DMS114 treated with DMSO at 0.1 percent for 48 hours (cell line): ENCODE measurements around the gene CCDC33.

Experiments
- DNase-seq: peaks from one replicate; lab custom pipeline; 2025; ENCODE audit not compliant: unreplicated experiment; lab: John Stamatoyannopoulos, UW

CCDC33 gene

GRCh38 chr15:74281147-74282133 is 45.3 kb downstream of the CCDC33 start:
- DNase-seq, result no peak

- DNase-seq, result no peak
Observed at GRCh38 chr15:74283368-74283767, 47.2 kb downstream of the CCDC33 start.

- no peak for DNase-seq
Observed at GRCh38 chr15:74289671-74290070, 53.5 kb downstream of the CCDC33 start.

- no peak for DNase-seq
Observed at GRCh38 chr15:74290645-74291044, 54.5 kb downstream of the CCDC33 start.

GRCh38 chr15:74291101-74292071 is 55.3 kb downstream of the CCDC33 start:
- DNase-seq, result no peak

- DNase-seq, result no peak
Observed at GRCh38 chr15:74293021-74293810, 57.1 kb downstream of the CCDC33 start.

GRCh38 chr15:74294010-74294409 is 57.9 kb downstream of the CCDC33 start:
- DNase-seq, result no peak

GRCh38 chr15:74295800-74296199 is 59.7 kb downstream of the CCDC33 start:
- DNase-seq, result no peak

- no peak for DNase-seq
Observed at GRCh38 chr15:74297887-74298286, 61.8 kb downstream of the CCDC33 start.

- DNase-seq, result no peak
Observed at GRCh38 chr15:74300057-74300795, 64.1 kb downstream of the CCDC33 start.

- no peak for DNase-seq
Observed at GRCh38 chr15:74301583-74302361, 65.6 kb downstream of the CCDC33 start.

GRCh38 chr15:74302821-74303359 is 66.8 kb downstream of the CCDC33 start:
- peak; percentile 46 for DNase-seq

- no peak for DNase-seq
Observed at GRCh38 chr15:74303741-74304309, 67.7 kb downstream of the CCDC33 start.

GRCh38 chr15:74304431-74304830 is 68.3 kb downstream of the CCDC33 start:
- DNase-seq, result no peak

GRCh38 chr15:74305687-74306086 is 69.6 kb downstream of the CCDC33 start:
- no peak for DNase-seq

- no peak for DNase-seq
Observed at GRCh38 chr15:74306781-74307217, 70.7 kb downstream of the CCDC33 start.

GRCh38 chr15:74307827-74308811 is 72.0 kb downstream of the CCDC33 start:
- DNase-seq, result peak; percentile 56
